Measurements from ENCODE around the gene NPY4R. TPM values are rescaled to one million over a fixed set of nuclear protein-coding genes. Genes with fewer than 3 reads are reported as not detected.
"Not testable (repeated sequence)": the region's sequence is repeated elsewhere in the genome, so short reads cannot be mapped to it uniquely, and the experiment has no call there.

NPY4R gene
- total RNA-seq, 1 donor from 2014 or later = not detected

GRCh38 chr10:46457071-46457470, 8.7 kb downstream of the NPY4R start:
- DNase-seq (ENCODE audit: low read depth) = not testable (repeated sequence)

- DNase-seq (ENCODE audit: low read depth) = not testable (repeated sequence)
These were observed 9.8 kb downstream of the NPY4R start for GRCh38 chr10:46455992-46456391.

DNA sequence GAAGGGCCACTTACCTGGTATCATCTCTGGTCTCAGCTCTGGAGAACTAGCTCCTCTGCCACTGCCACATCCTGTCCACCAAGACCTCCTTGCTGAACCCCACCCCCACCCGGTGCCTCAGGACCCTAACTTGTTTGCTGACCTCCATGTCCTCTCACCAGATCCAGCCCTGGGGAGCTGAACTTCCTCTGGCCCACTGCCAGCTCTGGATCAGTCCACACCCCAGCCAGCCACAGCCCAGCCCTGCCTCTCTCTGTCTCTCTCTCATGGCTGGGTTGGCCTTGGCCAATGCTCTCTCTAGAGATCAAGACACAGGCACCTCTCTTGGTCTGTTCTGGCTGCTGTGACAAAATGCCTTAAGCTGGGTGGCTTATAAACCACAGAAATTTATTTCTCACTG, 14.4 kb downstream of the NPY4R start:
- DNase-seq (ENCODE audit: low read depth) = not testable (repeated sequence)

- not testable (repeated sequence) for DNase-seq (ENCODE audit: low read depth)
These were observed 14.9 kb downstream of the NPY4R start for GRCh38 chr10:46450829-46451228.

DNA sequence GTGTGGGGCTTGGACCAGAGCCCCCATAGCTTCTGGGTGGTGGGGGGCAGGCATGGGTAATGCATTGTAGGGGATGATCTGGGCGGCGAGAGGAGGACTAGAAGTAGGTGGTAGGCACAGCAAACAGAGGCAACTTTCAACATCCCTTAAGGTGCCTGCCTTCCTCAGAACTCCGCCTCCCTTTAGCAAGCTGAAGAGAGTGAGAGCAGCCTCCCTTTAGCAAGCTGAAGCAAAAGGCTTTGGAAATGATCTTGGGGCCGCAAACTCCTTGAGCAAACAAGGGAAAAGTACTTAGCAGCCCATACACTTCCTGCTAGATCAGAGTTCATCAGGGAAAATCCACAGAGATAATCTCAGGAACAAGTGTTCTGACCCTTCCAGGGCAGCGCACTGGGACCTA, 18.3 kb downstream of the NPY4R start:
- not testable (repeated sequence) for DNase-seq (ENCODE audit: low read depth)

- DNase-seq (ENCODE audit: low read depth) = not testable (repeated sequence)
These were observed 20.2 kb downstream of the NPY4R start for GRCh38 chr10:46445389-46446122.

- DNase-seq (ENCODE audit: low read depth) = not testable (repeated sequence)
These were observed 22.3 kb downstream of the NPY4R start for GRCh38 chr10:46443422-46443821.

DNA sequence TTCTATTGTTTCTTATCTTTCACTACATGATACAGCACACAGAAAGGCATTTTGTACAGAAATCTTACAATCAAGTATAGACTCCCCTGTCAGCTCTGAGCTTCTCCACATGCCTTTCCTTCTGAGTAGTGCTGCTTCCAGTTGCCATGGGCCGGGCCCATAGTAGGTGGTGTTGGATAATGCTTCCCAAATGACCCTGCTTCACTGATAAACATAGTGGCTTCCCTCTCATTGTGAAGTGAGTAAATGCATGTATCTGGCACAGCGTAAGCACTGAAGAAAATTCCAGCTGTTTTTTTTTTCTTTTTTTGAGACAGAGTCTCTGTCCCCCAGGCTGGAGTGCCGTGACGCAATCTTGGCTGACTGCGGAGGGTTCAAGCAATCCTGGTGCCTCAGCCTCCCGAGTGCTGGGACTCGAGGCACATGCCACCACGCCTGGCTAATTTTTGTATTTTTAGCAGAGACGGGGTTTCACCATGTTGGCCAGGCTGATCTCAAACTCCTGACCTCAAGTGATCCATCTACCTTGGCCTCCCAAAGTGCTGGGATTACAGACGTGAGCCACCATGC, 23.0 kb downstream of the NPY4R start:
- not testable (repeated sequence) for DNase-seq (ENCODE audit: low read depth)

DNA sequence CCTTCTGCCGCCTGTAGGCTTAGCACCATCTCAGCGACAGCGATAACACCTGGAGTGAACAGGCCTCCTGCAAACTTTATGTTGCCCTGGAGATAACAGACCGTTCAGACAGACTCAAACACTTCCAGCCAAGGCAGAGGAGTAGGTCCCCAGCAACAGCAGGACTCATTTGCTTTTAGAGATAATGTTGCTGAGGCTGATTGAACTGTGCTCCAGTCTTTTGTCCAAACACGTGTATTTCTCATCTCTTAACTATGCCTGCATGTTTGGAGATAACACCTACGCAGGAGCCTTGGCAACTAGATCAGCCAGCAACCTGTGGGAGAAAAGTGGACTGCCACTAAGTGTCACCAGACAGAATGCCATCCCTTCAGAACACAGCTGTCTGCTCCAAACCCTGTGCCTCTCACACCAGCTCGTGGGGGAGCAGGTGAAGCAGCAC, 23.9 kb downstream of the NPY4R start:
- DNase-seq (ENCODE audit: low read depth) = not testable (repeated sequence)

GRCh38 chr10:46440942-46441341, 24.8 kb downstream of the NPY4R start:
- DNase-seq (ENCODE audit: low read depth) = not testable (repeated sequence)

- DNase-seq (ENCODE audit: low read depth) = not testable (repeated sequence)
These were observed 42.2 kb downstream of the NPY4R start for GRCh38 chr10:46423550-46423949.

DNA sequence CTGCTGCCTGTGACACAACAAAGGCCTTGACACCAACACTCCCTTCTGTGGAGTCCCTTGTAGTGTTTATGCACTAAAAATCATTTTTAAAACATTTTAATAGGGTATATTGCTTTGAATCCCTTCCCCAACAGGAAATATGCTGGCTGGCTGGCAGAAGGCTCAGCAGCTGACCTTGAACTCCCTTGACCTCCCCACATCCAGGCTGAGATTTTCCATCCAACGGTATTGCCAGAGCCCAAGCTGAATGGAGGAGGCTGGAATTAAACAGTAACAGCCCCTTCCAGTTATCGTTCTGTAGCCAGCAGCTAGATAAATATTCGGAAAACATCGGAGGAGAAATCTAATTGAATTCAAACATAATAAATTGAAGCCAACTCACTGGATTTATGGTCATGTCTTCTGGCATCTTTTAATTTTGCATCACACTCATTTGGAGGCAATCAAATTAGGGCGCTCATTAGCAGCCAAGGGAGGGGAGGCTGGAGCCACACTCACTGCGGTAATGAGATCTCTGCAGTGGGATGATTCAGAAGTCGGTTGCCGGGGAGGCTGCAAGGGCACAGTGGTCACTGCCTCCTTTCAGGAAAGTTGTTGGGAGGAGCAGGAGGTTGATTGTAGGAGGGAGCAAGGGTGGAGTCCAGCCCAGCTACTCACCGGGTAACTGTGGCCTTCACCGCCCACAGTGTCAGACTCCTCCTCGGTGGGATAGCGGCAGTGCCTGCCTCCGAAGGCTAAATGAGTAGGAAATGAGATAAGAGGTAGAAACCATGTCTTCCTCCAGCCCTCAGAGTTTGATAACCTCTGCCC, 46.0 kb downstream of the NPY4R start:
- not testable (repeated sequence) for DNase-seq (ENCODE audit: low read depth)

DNA sequence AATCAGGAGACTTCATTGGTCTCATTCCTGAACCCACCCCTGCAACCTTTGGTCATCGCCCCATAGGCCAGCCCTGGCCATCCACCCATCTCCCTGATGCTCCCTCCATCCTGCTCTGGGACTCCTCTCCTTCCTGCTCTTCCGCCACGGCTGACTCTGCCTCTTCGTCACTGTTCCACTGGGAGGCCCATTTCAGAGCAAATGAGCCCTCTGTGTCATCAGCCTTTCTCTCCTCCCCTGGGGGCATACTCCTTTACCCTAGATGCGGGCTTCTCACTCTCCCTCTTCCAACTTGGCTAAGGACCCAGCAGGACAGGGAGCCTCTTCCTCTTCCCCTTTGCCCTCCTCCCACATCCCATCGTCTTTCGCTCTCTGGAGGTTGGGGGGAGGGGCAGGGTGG, 47.5 kb downstream of the NPY4R start:
- DNase-seq (ENCODE audit: low read depth) = not testable (repeated sequence)

DNA sequence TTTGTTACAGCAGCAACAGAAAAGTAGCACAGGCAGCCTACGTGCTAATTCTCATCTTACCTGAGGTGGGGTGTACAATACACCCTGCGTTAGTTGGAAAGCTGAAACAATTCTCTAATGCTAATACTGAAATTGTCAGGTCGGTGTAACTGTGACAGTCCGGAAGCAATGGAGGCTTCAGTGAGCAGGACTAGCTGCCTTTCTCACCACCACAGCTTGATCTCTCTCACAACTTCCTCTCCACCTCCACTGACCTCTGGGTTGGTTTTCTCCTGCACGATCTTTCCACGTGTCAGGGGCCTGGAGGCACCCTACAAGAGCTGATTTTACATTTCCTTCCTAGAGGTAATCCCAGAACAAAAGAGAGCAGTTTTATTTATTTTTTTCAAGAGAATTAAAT, 50.5 kb downstream of the NPY4R start:
- not testable (repeated sequence) for DNase-seq (ENCODE audit: low read depth)

DNA sequence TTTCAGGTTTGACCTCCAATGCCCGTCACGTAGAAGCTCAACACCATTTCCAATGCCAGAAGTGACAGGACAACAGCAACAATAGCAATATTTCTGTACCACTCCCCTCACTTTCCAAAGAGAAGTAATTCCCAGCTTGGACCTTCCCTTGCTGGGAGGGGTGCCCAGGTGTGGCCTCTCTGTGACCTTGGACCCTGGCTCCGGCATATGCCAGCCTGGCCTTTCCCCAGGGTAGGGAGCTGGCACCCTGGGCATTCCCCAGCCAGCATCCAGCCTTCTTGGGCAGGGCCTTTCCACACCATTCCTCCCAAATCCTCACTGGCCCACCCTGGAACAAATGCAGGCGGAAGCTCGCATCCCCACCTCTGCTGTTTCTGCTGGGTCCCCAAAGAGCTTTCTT, 53.1 kb downstream of the NPY4R start:
- DNase-seq (ENCODE audit: low read depth) = not testable (repeated sequence)

DNA sequence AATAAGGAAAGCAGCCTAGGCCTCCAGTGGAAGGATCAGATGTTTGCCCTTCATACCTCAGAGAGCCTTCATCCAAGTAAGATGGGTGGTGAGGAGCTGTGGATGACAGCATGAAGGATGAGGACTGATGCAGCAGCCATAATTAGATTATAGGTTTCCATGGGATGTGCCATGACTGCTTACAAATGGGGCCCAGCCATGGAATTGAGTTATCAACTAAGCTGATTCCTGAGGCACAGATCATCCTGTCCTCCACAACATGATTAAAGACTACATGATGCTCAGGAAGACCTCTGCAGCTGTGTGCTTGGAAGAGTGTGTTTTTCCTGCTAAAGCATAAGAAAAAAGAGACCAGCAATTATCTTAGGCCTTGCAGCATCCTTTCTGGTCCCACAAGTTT, 54.6 kb downstream of the NPY4R start:
- DNase-seq (ENCODE audit: low read depth) = not testable (repeated sequence)

Other genes starting within 250 kb of the NPY4R start
- gene ANTXRL, start 179.0 kb downstream of the NPY4R start, total RNA-seq = not detected in 2 replicates
- gene ANXA8L1, start 90.2 kb downstream of the NPY4R start, total RNA-seq = not detected in 2 replicates
- gene GPRIN2, start 90.7 kb upstream of the NPY4R start, total RNA-seq = not detected in 2 replicates
- gene SYT15, start 113.2 kb upstream of the NPY4R start, total RNA-seq = 0.03 TPM in 1 of 2 replicates, not detected in the other